HepG2 (cell line): Measurements from ENCODE around the gene ARFGEF2. TPM values are rescaled to one million over a fixed set of nuclear protein-coding genes. Genes with fewer than 3 reads are reported as not detected.
A peak's percentile ranks its signal among the peaks of the same experiment; 100 is the strongest.

Source experiments
- GFI1 ChIP-seq: sonication (generic); formaldehyde crosslinking; IDR thresholded peaks from 2 replicates; pipeline ENCODE4 v1.5.0; 2020; ENCODE audit warnings: missing genetic modification reagents, mild to moderate bottlenecking, borderline replicate concordance
- HHEX ChIP-seq: IDR thresholded peaks from 2 replicates; pipeline ENCODE4 v1.6.1; 2016; ENCODE audit warnings: control low read depth
- JUNB ChIP-seq: sonication (generic); formaldehyde crosslinking; IDR thresholded peaks from 2 replicates; pipeline ENCODE4 v1.8.0; 2022; ENCODE audit warnings: missing genetic modification reagents, mild to moderate bottlenecking, borderline replicate concordance
- KMT2A ChIP-seq: sonication (generic); formaldehyde crosslinking; IDR thresholded peaks from 2 replicates; pipeline ENCODE4 v1.4.0; 2020; ENCODE audit warnings: missing genetic modification reagents
- NFKB2 ChIP-seq: sonication (generic); formaldehyde crosslinking; IDR thresholded peaks from 2 replicates; pipeline ENCODE4 v1.4.0; 2020; ENCODE audit warnings: missing genetic modification reagents, borderline replicate concordance
- PAWR ChIP-seq: sonication (generic); formaldehyde crosslinking; IDR thresholded peaks from 2 replicates; pipeline ENCODE4 v1.4.0; 2020; ENCODE audit warnings: missing genetic modification reagents, mild to moderate bottlenecking, borderline replicate concordance
- POLR2AphosphoS5 ChIP-seq: IDR thresholded peaks from 2 replicates; pipeline ENCODE4 v1.6.1; 2012; ENCODE audit warnings: low read depth, low read length
- POLR2G ChIP-seq: fragments of 200-400 bp; formaldehyde crosslinking; IDR thresholded peaks from 2 replicates; pipeline ENCODE4 v1.6.1; 2018; ENCODE audit warnings: mild to moderate bottlenecking, low read depth, low read length, moderate library complexity
- SKI ChIP-seq: fragments of 450-650 bp; IDR thresholded peaks from one replicate; pipeline ENCODE4 v1.6.1; 2018; ENCODE audit warnings: mild to moderate bottlenecking; ENCODE audit not compliant: partially characterized antibody
- SP5 ChIP-seq: IDR thresholded peaks from 2 replicates; pipeline ENCODE4 v1.6.1; 2016; ENCODE audit warnings: low read depth, borderline replicate concordance
- TCF7L2 ChIP-seq: IDR thresholded peaks from 2 replicates; pipeline ENCODE4 v1.6.1; 2011; ENCODE audit warnings: mild to moderate bottlenecking, low read depth, low read length, moderate library complexity
- ZNF468 ChIP-seq: sonication (generic); formaldehyde crosslinking; IDR thresholded peaks from 2 replicates; pipeline ENCODE4 v1.8.0; 2022; ENCODE audit warnings: mild to moderate bottlenecking, moderate library complexity, missing genetic modification reagents
- ZNF605 ChIP-seq: sonication (generic); formaldehyde crosslinking; IDR thresholded peaks from 2 replicates; pipeline ENCODE4 v1.8.0; 2022; ENCODE audit warnings: mild to moderate bottlenecking, missing genetic modification reagents
- ZNF678 ChIP-seq: sonication (generic); formaldehyde crosslinking; IDR thresholded peaks from 2 replicates; pipeline ENCODE4 v1.4.0; 2020; ENCODE audit warnings: mild to moderate bottlenecking, missing genetic modification reagents
- polyA plus RNA-seq, 8 experiments: library from polyadenylated mRNA; depleted of rRNA in 3 of 8; stranded (reverse) in 7 of 8; unstranded in 1 of 8; fragments of >200 nt; fragmentation: Illumina TruSeq in 4 of 8; extraction: Trizol in 4 of 8; gene quantifications; 2 replicates each; pipeline versions ENCODE4 v1.2.1 to v1.2.3, GENCODE V29; 2011 to 2016; ENCODE audit warnings: low read depth in 4 of 8, missing spikeins in 1 of 8, mixed read lengths in 1 of 8; ENCODE audit not compliant: insufficient read depth in 1 of 8
- total RNA-seq, 5 experiments: library from RNA; depleted of rRNA; stranded (reverse); fragments of >200 nt; fragmentation: Illumina TruSeq; extraction: Trizol; gene quantifications; 2 replicates each; pipeline ENCODE4 v1.2.3, GENCODE V29; 2016; ENCODE audit warnings: low read depth in 1 of 5
- TF ChIP-seq, protein P1 (sequence below): sonication (generic); formaldehyde crosslinking; IDR thresholded peaks from 2 replicates; pipeline ENCODE4 v1.5.0; 2020; ENCODE audit warnings: mild to moderate bottlenecking, missing genetic modification reagents, borderline replicate concordance
- TF ChIP-seq, protein P2 (sequence below): sonication (generic); formaldehyde crosslinking; IDR thresholded peaks from 2 replicates; pipeline ENCODE4 v1.4.0; 2020; ENCODE audit warnings: missing genetic modification reagents, borderline replicate concordance
- TF ChIP-seq, protein P3 (sequence below): sonication (generic); formaldehyde crosslinking; IDR thresholded peaks from 2 replicates; pipeline ENCODE4 v1.4.0; 2020; ENCODE audit warnings: mild to moderate bottlenecking, missing genetic modification reagents

ARFGEF2 gene
- total and polyA plus RNA-seq, 2 of the 13 experiments (the other 11 are each of a cell fraction or from before 2014, with no cell fraction given): 44.0 to 60.8 TPM

DNA sequence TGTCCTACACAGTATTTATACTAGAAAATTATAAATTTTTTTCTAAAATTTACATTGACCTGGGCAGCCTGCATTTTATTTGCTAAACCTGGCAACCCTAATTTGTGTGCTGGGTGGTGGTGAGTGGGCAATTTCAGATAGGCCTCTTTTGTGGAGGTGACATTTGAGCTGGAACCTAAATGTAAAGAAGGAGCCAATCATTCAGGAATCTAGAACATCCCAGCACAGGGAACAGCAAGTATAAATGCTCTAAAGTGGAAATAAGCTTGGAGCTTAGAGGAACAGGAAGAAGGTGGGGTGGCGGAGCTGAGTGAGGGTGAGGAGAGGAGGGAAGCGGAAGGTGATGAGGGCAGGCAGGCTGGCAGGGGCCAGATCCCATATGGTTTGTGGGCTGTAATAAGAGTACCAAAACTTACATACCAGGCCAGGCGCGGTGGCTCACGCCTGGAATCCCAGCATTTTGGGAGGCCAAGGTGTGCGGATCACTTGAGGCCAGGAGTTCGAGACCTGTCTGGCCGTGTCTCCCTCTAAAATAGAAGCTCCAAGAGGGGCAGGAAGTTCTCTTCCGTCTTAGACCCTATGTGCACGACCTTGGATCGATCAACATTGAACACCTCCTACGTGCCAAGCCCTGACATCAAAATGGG, 124.1 kb downstream of the ARFGEF2 start (continued):
- TF ChIP-seq ZNF468 (CRISPR knock-in tag): no peak
- no peak for TF ChIP-seq POLR2AphosphoS5
- no peak for TF ChIP-seq TCF7L2
- TF ChIP-seq JUNB (CRISPR knock-in tag): 0 out of 2 replicates have a peak, but pooled peaks have one; percentile 17
- no peak for TF ChIP-seq HHEX (CRISPR knock-in tag)
- no peak for TF ChIP-seq NFKB2 (CRISPR knock-in tag)
- TF ChIP-seq, protein P1, sequence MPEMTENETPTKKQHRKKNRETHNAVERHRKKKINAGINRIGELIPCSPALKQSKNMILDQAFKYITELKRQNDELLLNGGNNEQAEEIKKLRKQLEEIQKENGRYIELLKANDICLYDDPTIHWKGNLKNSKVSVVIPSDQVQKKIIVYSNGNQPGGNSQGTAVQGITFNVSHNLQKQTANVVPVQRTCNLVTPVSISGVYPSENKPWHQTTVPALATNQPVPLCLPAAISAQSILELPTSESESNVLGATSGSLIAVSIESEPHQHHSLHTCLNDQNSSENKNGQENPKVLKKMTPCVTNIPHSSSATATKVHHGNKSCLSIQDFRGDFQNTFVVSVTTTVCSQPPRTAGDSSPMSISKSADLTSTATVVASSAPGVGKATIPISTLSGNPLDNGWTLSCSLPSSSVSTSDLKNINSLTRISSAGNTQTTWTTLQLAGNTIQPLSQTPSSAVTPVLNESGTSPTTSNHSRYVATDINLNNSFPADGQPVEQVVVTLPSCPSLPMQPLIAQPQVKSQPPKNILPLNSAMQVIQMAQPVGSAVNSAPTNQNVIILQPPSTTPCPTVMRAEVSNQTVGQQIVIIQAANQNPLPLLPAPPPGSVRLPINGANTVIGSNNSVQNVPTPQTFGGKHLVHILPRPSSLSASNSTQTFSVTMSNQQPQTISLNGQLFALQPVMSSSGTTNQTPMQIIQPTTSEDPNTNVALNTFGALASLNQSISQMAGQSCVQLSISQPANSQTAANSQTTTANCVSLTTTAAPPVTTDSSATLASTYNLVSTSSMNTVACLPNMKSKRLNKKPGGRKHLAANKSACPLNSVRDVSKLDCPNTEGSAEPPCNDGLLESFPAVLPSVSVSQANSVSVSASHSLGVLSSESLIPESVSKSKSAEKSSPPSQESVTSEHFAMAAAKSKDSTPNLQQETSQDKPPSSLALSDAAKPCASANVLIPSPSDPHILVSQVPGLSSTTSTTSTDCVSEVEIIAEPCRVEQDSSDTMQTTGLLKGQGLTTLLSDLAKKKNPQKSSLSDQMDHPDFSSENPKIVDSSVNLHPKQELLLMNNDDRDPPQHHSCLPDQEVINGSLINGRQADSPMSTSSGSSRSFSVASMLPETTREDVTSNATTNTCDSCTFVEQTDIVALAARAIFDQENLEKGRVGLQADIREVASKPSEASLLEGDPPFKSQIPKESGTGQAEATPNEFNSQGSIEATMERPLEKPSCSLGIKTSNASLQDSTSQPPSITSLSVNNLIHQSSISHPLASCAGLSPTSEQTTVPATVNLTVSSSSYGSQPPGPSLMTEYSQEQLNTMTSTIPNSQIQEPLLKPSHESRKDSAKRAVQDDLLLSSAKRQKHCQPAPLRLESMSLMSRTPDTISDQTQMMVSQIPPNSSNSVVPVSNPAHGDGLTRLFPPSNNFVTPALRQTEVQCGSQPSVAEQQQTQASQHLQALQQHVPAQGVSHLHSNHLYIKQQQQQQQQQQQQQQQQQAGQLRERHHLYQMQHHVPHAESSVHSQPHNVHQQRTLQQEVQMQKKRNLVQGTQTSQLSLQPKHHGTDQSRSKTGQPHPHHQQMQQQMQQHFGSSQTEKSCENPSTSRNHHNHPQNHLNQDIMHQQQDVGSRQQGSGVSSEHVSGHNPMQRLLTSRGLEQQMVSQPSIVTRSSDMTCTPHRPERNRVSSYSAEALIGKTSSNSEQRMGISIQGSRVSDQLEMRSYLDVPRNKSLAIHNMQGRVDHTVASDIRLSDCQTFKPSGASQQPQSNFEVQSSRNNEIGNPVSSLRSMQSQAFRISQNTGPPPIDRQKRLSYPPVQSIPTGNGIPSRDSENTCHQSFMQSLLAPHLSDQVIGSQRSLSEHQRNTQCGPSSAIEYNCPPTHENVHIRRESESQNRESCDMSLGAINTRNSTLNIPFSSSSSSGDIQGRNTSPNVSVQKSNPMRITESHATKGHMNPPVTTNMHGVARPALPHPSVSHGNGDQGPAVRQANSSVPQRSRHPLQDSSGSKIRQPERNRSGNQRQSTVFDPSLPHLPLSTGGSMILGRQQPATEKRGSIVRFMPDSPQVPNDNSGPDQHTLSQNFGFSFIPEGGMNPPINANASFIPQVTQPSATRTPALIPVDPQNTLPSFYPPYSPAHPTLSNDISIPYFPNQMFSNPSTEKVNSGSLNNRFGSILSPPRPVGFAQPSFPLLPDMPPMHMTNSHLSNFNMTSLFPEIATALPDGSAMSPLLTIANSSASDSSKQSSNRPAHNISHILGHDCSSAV: no peak
- TF ChIP-seq POLR2G: no peak
- TF ChIP-seq SKI: no peak
- no peak for TF ChIP-seq ZNF678
- TF ChIP-seq GFI1: peak; percentile 79
- no peak; the same call in 1 of the 2 replicates for TF ChIP-seq KMT2A (CRISPR knock-in tag)
- TF ChIP-seq, protein P2, sequence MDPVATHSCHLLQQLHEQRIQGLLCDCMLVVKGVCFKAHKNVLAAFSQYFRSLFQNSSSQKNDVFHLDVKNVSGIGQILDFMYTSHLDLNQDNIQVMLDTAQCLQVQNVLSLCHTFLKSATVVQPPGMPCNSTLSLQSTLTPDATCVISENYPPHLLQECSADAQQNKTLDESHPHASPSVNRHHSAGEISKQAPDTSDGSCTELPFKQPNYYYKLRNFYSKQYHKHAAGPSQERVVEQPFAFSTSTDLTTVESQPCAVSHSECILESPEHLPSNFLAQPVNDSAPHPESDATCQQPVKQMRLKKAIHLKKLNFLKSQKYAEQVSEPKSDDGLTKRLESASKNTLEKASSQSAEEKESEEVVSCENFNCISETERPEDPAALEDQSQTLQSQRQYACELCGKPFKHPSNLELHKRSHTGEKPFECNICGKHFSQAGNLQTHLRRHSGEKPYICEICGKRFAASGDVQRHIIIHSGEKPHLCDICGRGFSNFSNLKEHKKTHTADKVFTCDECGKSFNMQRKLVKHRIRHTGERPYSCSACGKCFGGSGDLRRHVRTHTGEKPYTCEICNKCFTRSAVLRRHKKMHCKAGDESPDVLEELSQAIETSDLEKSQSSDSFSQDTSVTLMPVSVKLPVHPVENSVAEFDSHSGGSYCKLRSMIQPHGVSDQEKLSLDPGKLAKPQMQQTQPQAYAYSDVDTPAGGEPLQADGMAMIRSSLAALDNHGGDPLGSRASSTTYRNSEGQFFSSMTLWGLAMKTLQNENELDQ (CRISPR knock-in tag): no peak
- TF ChIP-seq ZNF605: no peak
- TF ChIP-seq, protein P3, sequence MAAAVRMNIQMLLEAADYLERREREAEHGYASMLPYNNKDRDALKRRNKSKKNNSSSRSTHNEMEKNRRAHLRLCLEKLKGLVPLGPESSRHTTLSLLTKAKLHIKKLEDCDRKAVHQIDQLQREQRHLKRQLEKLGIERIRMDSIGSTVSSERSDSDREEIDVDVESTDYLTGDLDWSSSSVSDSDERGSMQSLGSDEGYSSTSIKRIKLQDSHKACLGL (CRISPR knock-in tag): no peak
- no peak for TF ChIP-seq PAWR (CRISPR knock-in tag)
- no peak for TF ChIP-seq SP5 (CRISPR knock-in tag)
